Ramos (cell line): Measurements from ENCODE around the gene TDRD9.

Source experiments
- in situ Hi-C: fragments of 300-500 bp; cut with MboI; formaldehyde crosslinking; loops from one replicate; pipeline ENCODE4 v1.14.3; 2022; ENCODE audit warnings: low sequenced_read_pairs; ENCODE audit not compliant: unreplicated experiment

Gene TDRD9

DNA sequence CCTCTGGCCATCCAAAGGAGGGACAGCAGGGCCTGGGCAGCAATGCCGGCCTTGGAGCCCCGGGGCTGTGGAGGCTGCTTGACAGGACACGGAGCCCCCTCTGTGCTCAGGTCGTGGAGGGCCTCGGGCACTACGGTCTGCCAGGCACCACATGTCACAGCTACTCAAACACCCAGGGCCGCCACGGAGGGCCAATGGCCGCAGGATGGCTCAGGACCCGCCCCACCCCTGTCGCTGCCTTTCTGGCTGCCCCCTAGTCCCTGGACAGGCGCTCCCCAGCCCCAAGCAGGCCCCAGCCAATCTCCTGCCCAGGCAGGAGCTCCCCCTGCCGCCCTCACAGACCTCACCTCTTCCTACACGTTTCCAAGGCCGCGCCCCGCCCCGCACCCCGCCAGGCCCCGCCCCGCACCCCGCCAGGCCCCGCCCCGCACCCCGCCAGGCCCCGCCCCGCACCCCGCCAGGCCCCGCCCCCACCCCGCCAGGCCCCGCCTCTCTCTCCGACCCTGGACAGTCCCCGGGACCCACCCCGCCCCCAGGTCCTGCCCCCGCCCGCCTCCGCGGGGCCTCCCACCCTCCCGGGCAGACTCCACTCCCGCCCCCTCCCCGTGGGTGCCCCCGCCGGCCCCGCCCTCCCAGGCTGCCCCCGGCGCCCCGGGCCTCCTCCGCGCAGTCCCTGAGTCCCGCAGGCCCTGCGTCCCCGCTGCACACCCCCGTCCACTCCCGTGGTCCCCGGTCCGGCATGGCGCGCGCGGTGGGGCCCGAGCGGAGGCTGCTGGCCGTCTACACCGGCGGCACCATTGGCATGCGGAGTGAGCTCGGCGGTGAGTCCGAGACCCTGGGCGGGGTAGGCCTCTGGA, 157.0 kb downstream of the TDRD9 start, which contains the start of gene ASPG:
Gene ASPG, plus strand, starts transcription at position 669 of the 857 bp plus-strand sequence. Its CDS starts 71 bp downstream, at position 740.
- in situ Hi-C loops, result no loop called here

DNA sequence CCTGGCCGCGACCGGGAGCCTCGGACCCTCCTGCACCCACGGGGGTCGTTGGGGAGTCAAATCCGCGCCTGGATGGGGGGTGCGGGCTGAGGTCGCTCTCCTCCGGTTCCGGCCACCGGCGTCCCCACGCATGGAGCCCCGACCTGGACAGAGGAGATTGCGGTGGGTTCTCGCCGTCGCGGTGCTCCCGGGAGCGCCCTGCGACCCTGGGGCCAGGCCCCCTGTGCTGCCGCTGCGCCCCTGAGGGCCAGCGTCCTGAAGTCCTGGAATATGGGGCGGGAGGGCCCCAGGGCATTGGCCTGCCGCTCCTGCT, 157.6 kb downstream of the TDRD9 start:
- in situ Hi-C loops, result no loop called here

DNA sequence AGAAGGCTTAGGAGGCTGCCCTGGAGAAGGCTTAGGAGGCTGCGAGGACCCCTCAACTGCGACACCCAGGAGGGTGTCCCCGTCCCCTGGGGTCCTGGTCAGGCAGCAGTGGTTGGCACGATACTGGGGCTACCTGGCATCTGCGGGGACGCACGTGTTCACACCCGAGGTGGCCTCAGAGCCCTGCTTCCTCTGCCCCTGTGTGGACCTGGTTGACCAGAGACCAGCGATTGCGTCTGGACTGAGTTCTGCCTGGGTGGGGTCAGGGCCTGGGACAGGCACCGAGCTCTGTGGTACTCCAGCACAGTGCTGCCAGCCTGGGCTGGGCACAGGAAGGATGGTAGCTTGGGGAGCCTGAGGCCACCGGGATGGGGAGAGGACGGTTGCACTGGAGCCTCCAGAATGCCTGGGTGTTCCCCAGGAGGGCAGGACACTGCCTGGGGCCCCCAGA, 158.0 kb downstream of the TDRD9 start:
- in situ Hi-C loops, result no loop called here

DNA sequence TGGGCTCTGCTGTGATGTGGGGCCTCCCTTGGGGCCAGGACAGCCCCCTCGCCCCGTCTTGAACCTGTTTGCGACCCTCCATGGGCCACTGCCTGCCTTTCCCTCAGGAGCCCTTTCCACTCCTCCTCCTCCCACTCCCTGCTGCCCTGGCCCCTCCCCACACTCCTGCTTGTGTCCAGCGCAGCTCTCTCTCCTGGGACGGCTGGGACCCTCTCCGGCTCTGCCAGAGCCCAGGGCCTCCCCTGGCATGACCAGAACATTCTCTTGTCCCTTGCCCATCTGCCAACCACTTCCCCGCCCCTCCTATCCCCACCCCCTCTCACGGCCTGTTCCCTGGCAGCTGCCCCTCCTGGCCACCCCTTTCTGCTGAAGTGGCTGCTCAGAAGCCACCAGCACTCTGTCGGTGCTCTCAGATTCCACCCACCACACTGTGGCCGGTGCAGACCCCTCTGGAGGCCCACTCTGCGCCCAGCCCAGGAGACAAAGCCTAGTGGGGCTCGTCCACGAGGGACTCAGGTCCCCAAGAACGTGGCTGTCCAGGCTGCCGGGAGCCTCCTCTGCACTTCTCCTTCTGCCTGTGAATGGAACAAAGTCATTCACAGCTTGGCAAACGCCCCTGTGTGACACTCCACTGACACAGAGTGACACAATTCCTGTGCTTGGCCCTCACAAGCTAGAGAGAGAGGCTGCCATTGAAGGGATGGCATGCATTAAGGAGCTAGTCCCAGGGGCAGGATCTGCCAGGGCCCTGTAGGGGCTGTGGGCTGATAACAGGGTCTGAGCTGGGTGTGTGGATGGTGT, 158.6 kb downstream of the TDRD9 start:
- in situ Hi-C loops, result no loop called here

DNA sequence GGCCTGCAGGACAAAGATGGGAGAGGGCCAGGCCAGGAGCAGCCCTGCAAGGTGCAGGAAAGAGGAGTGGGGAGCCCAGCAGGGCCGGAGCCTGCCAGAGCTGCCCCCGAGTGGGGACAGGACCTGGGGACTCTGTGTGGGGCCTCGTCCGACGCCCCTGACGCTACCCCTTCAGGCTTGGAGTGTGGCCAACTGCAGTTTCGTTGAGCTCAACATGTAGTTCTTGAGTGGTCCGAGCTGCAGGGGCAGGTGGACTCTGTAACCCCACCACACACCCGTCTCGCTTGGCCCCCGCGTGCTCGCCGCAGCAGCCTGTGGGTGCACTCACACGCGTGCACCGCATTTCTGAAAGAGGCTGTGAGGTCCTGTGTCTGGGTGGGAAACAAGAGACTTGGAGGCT, 159.2 kb downstream of the TDRD9 start:
- in situ Hi-C loops, result no loop called here

DNA sequence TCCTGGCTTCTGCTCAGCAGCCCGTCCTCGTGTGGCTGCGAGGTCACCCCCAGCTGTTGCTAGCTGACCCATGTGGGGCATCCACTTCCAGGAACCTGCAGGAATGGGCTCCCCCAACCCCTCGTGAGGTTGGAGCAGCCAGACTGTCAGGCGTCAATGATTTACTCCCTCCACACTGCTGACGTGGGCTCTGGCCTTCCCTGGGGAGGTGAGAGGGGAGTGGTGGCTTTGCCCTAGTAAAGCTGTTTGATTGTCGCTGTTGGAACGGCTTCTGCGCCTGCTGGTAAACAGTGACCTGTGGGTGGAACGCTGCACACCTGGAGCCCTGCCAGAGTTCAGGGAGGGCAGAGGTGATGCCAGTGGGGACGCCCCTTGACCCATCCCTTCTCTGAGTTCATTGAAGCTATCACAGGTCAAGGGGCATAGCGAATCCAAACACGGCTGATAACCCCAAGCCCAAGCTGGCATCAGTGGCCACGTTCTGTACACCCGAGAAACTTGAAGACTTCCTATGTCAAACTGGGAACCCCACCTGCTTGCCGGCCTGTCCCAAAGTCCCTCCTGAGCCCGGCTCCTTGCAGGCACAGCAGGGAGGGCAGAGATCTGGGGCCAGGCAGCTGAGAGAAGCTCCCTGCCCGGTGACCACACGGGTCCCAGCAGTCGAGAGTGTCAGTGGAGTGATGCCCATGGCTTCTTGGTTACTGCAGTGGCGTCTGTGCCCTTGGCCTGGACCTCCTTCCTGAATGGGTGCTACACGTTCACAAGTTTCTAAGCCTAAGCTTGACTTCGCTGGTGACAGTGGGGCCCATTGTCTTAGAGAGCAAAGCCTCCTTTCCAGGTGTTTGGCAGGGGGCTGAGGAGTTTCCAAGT, 160.0 kb downstream of the TDRD9 start:
- in situ Hi-C loops, result no loop called here

DNA sequence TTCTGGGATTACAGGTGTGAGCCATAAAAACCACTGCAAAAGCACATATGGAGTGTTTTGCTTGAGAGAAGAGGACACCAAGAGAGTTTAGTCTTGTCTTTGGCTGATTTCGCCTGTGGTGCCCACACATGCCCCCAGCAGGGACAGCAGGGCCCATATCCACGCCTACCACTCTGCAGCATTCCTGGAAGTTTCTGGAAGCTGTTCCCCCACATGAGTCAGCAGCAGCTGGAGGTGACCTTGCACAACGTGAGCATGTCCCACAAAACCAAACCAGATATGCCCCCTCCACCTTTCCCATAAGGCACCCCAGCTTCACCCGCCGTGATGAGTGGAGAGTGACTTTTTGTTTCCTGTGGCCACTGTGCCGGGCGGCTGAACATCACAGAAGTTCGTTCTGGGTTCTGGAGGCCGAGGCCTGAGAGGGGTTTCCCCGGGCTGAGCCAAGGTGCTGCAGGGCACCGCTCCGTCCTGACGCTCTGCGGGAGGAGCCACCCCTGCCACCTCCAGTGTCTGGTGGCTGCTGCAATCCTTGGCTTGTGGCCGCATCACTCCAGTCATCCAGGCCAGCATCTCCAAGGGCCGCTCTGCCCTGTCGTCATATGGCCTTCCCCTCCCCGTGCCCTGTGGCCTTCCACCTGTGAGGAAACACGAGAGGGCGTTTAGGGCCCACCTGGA, 162.0 kb downstream of the TDRD9 start:
- in situ Hi-C loops, result no loop called here

DNA sequence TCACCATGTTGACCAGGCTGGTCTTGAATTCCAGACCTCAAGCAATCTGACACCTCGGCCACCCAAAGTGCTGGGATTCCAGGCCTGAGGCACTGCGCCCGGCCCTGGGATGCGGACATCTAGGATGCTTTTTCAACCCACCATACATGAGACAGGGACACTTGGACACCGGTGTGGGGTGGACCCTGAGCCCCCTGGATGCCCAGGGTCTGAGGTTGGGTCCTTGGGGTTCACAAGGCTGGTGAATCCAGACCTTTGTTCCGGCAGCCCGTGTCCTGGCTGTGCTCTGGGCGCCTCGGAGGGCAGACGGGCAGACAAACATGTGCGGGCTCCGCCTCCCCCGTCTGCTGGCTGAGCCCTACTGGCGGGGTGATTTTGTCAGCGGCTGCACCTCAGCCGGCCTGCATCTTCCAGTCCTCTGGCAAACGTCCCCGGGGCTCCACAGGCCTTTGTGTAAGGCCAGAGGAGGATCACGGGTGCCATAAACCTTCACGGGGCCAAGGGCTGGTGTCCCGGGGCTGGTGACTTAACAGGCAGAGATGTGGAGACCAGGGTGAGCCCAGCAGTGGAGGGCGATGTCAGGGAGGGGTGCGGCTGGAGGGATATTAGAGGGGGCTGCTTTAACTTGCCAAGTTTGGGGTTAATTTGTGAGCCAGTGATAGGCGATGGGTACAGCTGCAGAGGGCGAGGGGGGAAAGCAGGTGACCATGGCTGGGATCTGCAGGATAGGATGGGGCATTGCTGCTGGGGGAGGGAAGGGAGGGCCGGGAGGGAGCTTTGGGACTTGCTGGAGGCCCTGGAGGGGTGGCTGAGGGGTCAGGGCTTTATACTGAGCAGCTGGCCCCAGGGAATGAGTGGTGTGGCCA, 163.0 kb downstream of the TDRD9 start:
- in situ Hi-C loops, result no loop called here

DNA sequence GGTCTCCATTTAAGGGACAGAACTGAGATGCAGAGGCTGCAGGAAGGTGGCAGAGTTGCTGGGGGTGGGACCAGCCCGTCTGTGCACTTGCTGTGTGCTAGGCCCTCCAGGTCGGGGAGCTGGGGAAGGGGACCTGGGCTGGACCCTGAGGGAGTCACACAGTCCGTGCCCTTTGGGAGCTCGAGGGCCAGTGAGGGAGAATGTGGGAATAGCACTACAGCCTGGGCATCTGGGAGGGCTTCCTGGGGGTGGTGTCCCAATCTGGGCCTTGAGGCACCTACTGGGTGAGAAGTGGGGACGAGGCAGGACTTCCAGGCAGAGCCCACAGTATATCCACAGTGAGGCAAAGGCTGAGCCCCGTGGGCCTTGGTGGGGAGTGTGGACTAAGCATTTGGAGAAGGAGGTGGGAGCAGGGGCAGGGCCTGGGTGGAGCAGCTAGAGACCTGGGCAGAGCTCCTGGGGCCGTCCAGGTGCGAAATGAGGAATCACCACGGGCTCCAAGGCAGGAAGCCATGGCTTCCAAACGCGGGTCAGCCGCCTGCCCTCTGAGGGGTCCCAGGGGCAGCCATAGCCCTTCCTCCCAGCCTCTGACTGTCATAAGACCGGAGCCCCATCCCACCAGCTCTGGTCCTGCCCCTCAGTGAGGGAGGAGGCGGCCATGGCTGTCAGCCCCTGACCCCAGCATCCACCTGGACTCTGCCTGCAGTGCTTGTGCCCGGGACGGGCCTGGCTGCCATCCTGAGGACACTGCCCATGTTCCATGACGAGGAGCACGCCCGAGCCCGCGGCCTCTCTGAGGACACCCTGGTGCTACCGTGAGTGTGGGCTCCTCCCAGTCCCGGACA, 163.9 kb downstream of the TDRD9 start:
- in situ Hi-C loops, result no loop called here

DNA sequence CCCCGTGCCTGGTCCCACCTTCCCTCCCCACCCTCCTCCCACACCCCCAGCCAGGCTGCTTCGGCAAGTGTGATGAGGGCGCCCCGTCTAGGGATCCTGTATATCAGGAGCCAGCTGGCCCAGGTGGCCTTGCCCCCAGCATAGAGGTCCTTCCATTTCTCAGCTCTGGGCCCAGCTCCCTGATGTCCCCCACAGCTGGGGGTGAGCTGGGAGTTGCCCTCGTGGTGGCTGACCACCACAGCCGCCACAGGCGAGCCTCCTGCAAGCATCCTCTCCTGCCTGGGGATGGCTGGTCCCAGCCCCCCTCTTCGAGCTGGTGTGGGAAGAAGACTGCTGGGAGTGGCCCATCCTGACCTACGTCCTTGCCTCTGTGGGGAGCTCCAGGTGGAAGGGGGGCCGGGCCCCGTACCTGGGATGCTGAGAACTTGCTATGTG, 164.7 kb downstream of the TDRD9 start:
- in situ Hi-C loops, result no loop called here

DNA sequence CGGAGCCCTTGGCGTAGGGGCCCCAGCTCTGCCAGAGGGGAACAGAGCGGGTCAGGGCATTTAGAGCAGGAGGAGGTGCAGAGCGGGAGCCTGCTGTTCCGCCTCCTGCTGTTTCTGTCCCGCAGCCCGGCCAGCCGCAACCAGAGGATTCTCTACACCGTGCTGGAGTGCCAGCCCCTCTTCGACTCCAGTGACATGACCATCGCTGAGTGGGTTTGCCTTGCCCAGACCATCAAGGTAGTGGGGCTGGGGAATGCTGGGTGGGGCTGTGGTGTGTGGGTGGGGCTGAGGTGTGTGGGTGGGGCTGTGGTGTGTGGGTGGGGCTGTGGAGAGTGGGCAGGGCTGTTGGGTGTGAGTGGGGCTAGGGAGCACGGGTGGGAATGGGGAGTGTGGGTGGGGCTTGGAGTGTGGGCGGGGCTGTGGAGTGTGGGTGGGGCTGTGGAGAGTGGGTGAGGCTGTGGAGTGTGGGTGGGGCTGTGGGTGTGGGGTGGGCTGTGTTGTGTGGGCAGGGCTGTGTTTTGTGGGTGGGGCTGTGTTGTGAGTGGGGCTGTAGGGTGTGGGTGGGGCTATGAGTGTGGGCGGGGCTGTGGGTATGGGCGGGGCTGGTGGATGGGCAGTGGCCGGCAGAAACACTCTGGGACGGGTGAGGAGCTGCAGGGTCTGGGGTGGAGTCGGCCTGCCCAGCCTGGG, 165.3 kb downstream of the TDRD9 start:
- in situ Hi-C loops, result no loop called here

DNA sequence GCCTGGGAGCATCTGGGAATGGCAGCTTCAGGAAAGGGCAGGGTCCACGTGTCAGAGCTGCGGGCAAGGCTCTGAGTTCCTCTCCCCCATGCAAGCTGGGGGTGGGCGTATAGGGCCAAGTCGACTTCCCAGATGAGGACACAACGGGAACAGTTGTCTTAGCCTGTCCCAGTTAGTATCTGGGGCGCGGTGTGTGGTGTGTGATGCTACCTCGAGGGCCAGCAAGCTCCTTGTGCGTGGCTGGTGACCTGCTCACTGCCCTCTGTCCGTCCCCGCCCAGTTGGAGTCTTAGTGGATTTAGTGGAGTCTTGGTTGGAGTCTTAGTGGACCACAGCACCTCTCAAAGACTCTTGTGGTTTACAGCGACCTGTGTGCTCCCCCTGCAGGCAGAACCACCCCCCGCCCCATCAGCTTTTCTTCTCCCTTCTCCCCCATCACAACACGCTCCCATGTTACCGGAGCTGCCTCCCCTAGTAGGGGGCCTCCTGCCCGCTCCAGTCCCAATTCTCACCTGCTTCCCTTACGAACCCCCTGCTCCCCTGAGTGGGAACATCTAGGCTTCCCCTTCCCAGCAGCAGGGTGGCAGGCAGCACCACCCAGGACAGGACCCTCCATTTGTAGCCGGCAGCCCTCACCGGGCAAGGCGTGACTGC, 165.9 kb downstream of the TDRD9 start:
- in situ Hi-C loops, result no loop called here

DNA sequence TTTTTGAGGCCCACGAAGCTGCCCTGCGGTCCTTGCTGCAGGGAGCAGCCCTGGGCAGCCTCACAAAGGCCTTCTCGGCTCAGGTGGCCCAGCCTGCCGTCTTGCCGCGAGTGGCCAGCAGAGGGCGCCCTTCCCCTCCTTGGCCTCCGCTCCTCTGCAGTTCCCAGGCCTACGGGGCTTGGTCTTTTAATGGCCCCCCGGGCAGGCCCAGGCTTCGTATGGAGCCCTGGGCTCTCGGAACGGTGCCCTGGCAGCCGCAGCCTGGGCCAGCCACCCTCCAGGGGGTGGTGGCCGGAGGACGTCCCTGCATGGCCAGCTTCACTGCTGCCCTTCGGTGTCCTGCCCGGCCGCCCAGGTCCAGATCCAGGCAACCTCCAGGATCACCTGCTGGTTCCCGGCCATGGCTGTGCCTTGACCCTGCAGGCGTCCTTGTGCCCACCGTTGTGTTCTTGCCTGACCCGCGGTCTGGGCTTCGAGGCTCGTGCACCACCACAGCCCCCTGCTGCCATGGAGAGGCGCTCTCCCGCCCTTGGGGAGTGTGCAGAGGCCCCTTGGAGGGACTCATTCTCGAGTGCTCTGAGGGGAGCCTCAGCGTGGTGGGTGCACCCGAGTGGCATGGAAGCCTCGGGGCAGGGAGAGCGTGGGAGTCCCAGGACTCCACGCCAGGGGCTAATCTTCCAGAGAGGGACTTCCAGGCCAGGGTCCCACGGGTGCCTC, 166.6 kb downstream of the TDRD9 start:
- in situ Hi-C loops, result no loop called here

DNA sequence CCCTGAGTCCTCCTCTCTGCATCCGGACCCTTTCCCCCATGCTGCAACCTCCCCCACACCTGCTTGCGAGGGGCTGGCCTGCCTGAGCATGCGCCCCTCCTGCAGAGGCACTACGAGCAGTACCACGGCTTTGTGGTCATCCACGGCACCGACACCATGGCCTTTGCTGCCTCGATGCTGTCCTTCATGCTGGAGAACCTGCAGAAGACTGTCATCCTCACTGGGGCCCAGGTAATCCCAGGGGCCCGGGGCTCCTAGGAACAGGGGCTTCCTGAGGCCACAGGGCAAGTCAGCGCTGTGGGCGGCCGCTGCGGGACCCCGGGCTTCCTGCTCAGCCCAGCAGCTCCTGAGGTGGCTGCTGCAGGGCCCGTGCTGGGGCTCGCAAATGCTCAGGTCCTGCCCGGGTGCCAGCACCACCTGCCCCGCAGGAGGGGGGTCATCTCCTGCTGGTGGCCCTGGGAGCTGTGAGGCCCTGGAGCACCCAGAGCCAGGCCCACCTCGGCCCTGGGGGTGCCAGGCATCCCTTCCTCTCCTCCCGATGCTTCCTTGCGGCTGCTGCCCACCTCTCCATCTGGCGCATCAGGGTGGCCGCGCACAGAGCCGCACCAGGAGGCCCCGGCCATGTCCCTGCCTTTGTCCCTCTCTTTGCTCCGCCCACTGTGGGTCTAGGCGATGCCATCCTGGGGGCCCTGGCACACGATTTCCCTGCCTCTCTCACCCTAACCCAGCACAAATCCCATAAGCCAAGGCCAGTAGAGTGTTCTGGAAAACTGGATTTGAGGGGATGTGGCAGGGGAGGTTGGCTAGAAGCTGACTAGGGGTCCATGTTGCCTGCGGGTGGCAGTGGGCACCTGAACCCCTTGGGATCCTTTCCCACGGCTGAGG, 167.4 kb downstream of the TDRD9 start:
- in situ Hi-C loops, result no loop called here

DNA sequence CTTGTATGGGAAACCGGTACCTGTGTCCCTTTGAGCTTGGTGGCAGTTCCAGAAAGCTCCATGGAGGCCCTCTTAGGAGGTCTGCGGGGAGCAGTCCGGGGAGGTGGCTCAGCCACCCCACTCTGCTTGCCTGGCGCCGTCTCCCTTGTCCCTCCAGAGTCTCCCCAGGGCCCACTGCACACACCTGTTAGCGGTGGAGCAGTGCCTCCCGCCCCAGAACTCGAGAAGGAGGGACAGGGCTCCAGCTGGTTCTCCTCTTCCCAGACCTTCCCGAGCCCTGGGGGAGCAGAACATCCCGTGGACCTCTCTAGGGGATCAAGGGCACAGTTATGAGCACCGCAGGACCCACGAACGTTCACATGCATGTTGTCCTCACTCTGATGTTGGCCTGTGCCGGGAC, 168.1 kb downstream of the TDRD9 start:
- in situ Hi-C loops, result no loop called here
